ENCODE results near the gene MROH2B. TPM values are rescaled to one million over a fixed set of nuclear protein-coding genes. Genes with fewer than 3 reads are reported as not detected.
"Not testable (repeated sequence)": the region's sequence is repeated elsewhere in the genome, so short reads cannot be mapped to it uniquely, and the experiment has no call there.

The MROH2B gene
- total RNA-seq, 1 donor from 2014 or later = not detected

DNA sequence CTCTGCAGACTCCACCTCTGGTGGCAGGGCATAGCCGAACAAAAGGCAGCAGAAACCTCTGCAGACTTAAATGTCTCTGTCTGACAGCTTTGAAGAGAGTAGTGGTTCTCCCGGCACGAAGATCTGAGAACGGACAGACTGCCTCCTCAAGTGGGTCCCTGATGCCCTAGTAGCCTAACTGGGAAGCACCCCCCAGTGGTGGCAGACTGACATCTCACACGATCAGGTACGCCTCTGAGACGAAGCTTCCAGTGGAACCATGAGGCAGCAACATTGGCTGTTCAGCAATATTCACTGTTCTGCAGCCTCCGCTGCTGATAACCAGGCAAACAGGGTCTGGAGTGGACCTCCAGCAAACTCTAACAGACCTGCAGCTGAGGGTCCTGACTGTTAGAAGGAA, 48.5 kb downstream of the MROH2B start:
- DNase-seq (ENCODE audit: low read depth) = not testable (repeated sequence)

DNA sequence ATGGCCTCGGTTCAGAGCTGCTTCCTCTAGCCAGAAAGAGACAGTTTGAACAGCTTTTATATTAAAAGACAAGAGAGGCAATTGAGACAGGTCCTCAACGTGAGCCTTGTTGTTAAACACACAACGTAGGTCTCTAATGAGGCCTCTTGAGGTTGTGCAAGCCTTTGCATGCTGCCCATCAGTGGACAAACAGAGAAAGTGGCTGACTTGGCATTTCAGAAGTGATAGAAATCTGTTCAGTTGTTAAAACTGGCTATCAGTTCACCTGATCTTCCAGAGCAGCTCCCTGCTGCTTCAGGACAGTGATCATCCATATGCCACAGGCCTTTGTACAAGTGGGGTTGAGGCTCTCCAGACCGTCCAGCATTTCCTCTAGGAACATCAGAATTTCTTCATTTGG, 58.8 kb downstream of the MROH2B start:
- DNase-seq (ENCODE audit: low read depth) = no peak

DNA sequence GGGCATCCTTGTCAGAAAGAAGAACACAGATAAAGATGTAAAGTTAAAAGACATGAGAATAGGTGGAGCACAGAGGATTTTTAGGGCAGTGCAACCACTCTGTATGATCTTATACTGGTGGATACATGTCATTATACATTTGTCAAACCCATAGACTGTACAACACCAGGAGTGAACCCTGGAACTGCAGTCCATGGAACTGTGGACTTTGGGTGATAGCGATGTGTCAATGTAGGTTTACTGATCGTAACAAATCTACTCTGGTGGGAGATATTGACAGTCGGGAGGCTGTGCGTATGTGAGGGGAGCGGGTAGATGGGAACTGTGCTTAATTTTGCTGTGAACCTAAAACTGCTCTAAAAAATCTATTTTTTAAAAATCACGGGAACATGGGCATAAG, 60.6 kb downstream of the MROH2B start:
- DNase-seq (ENCODE audit: low read depth) = no peak

DNA sequence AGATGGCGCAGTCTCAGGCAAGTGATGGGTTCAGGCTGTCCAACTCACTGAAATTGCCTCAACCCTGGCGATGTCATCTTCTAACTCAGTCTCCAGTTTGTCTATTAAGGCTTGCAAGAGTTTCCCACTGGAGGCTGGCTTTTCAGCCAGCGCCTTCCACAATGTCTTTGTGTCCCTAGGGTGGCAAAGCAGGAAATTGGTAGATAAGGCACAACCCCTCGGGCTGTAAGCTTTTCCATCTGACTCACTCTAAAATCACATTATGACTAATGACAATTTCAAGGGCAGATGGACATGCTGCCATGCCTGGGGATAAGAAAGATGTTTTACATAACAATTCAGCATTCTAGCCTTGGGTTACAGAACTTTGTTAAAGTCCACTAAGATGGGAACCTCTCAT, 61.9 kb downstream of the MROH2B start:
- DNase-seq (ENCODE audit: low read depth) = peak; percentile 41

DNA sequence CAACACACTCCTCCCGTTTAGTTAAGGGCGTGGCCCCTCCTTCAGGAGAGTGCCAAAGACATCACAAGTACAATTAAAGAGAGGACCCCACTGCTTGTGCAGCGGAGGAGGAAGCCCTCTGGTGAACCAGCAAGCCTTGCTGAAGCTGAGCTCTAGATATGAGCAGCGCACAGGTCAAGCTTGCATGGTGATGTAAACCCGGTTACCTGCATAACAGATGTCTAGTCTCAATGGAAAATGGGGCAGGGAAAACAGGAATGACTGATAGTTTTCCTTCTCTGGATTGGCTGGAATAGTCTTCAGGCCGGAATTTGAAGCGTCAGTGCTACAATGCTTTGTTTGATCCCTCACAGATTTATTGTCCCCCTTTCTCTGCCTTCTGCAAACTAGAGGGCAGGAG, 66.2 kb downstream of the MROH2B start:
- no peak for DNase-seq (ENCODE audit: low read depth)

DNA sequence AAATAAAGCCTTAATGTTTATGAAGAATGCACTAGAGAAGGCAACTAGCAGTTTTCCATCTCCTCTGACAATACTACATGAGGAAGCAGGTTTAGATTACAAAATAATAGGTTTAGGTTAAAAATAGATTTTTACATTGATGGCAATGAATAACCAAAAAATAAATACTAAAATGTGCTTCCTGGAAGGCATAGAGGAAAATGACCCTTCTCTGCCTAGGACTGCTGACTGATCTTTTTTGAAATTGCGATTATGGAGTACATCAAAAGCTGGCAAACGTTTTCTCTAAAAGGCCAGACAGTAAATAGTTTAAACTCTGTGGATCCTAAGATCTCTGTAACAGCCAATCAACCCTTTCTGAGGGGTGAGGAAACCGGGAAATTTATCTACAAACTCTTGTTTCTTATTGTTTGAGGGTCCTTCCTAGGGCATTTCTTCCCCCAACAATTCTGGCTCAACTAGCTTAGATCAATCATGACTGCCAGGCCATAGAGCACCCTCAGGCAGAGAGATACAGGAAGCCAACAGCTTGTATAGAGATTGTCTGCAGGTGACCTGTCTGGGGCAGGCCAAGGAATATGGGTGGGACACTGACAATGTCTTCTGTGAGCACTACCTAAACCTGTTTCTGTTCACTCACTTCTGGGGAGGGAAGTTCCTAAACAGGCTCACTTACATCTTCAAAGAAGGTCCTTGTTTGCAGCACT, 67.3 kb downstream of the MROH2B start:
- no peak for DNase-seq (ENCODE audit: low read depth)

DNA sequence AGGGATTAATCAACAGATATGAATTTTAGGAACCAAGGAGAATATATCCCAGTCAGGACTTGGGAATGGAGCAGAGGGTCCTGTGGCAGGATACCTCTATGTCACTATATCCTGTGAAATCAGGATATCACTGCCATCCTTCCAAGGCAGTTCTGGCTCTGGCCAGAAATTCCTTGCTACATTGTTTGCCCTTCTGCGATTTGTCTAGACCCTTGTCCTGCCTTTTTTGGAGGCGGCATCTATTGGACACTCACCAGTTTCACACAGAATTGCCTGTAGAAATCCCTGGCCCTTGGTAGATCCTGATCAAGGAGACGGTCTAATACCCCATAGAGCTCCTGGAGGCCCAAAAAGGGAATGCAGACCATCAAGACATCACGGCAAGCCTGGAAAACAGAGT, 71.2 kb downstream of the MROH2B start:
- no peak for DNase-seq (ENCODE audit: low read depth)

DNA sequence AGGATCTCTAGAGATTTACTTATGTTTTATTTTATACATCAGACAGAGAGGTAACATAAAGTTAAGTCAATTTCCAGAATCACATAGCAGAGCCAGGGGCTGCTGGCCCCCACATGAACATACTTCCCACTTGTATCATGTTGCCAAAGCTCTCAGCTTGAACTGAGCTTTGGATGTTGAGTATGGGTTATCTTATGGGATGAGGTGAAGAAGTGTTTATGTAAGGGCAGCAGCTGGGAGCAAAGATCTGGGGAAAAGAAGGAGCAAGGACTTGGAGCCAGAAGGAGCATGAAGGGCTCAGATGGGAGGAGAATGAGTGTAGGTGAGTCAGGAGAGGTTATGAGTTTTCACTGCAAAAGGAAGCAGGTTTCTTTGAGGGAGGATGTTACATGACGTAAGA, 72.0 kb downstream of the MROH2B start:
- DNase-seq (ENCODE audit: low read depth) = no peak

DNA sequence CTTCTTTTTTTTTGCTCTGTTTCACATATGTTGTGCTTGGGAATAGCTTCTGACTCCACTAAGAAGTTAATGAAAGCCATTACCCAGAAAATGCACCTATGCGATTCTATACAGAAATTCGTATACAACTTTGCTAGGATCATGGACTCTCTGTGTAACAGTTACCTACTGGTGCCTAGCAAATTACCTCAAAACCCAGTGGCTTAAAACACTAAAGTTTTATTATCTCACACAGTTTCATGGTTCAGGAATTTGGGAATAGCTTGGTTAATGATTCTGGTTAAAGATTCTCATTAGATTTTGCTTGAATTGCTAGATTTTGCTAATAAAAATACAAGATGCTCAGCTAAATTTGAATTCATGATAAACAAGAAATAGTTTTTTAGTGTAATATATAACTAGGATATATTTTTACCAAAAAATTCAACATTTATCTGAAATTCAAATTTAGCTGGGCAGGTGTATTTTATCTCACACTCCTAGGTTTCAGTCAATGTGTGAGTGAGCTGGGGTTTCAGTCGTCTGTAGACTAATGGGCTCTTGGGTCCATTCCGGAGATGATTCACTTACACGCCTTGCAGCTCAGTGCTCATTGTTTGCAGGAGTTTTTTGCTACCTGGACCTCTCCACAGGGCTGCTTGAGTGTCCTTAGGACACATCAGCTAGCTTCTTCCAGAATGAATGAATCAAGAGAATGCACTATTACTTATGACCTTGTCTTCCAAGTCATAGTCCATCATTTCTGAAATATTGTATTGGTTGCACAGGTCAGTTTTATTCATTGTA, 75.1 kb downstream of the MROH2B start:
- DNase-seq (ENCODE audit: low read depth) = peak; percentile 67

DNA sequence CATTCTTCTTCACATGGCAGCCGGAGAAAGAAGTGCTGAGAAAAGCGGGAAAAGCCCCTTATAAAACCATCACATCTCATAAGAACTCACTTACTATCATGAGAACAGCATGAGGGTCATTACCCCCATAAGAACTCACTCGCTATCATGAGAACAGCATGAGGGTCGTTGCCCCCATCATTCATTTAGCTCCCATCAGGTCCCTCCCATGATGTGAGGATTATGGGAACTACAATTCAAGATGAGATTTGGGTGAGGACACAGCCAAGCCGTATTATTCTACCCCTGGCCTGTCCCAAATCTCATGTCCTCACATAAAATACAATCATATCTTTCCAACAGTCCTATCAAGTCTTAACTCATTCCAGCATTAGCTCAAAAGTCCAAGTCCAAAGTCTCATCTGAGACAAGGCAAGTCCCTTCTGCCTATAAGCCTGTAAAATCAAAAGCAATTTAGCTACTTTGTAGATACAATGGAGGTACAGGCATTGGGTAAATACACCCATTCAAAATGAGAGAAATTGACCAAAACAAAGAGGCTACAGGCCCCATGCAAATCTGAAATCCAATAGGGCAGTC, 79.1 kb downstream of the MROH2B start:
- no peak for DNase-seq (ENCODE audit: low read depth)

DNA sequence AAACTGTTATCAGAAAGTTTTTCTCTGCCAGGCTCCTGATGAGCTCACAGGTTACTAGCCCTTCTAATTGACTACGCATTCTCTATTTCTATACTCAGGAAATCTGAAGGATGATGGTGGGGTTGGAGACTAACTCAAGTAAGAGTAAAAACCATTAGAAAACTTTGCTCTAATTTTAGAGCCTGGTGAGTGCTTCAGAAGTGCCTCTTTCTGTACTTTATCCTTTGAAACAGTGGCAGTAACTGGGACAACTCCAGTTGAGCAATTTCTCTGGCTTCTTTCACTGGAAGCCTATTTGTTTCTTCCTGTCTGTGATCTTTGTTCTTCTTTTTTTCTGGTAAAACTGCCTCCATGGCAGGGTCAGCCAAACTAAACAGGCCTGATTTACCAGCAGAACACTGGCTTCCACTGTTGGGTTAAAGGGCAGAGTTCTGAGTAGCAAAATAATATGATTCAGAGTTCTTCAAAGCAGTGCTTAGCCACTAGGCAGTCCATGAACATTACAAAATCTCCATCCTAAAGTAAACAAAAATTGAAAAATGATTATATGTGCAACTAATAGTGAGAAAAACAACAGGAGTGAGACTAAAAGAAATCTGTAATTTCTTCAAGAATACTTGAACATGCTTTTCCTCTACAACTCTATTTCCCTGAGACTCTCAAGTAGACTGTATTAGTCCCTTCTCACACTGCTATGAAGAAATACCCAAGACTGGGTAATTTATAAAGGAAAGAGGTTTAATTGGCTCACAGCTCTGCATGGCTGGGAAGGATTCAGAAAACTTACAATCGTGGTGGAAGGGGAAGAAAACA, 79.8 kb downstream of the MROH2B start:
- DNase-seq (ENCODE audit: low read depth) = peak; percentile 59

DNA sequence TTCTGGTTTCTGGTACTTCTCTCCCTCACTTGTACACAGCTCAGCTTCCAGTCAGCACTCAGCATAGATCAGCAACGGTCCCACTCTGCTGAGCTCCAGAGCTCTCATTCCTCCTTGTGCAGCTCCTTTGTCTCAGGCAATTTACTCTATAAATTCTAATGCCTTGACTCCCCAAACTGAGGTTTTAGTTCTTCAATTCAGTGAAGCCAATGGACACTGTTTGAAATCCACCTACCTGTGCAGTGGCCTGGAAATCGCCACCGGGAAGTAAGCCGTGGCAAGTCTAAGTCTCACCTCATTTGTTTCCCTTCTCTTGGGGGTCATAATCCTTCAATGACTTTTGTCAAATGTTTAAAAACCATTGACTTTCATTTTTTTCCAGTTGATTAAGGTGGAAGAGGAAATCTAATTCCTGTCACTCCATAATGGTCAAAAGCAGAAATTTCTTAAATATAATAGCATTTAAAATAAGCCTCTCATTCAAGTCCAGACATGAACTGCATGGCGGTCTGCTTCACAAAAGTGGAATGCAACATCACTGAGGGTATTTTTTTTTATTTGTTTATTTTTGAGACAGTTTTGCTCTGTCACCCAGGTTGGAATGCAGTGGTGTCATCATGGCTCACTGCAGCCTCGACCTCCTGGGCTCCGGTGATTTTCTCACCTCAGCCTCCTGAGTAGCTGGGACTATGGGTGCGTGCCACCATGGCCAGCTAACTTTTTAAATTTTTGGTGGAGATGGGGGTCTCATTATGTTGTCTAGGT, 82.2 kb downstream of the MROH2B start:
- peak; percentile 18 for DNase-seq (ENCODE audit: low read depth)

DNA sequence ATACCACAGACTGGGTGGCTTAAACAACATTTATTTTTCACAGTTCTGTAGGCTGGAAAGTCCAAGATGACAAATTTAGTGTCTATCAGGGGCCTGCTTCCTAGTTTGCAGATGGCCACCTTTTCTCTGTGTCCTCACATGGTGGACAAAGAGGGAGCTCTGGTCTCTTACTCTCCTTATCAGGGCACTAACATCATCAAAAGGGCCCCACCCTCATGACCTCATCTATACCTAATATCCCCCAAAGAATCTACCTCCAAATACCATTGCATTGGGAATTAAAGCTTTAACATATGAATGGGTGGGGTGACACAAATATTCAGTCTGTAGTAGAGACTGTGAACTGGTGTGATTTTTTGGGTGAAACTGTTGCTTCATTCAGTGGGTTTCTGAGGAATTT, 83.8 kb downstream of the MROH2B start:
- DNase-seq (ENCODE audit: low read depth) = no peak

DNA sequence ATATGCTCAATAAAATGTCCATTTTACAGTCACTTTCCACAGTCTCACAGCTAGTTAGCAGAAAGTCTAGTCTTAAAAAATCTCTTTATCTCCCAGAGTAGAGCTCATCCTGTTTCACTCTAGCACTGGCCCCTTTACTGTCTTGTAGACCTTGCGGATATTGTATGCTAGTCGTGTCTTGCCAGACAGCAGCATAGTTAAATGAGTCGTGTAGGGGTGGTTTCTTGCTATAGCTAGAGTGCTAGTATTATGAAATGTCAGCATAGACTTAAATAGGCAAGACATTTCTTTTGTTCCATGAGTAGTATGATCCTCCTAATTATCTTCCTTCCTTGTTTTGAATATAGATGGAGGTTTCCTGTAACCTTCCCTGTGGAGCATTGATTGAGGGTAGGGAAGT, 84.5 kb downstream of the MROH2B start:
- DNase-seq (ENCODE audit: low read depth) = no peak

DNA sequence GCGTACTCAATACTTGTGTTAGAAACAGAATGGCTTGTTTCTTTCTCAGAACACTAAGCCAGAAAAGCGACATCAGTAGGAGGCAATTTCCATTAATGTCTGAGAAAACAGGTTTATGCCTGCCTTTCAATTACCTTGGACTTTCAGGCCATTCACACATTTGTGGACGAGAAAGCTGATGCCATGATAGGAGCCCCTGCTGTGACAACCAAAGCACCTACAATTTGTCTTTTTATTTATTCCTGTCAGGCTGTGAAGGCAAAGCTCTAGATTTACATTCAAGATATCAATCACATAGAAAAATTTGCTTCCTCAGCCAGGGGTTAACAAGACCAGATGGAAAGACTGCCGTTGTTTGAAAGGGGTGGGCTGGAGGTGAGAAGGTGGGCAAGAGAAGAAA, 85.6 kb downstream of the MROH2B start:
- DNase-seq (ENCODE audit: low read depth) = no peak

DNA sequence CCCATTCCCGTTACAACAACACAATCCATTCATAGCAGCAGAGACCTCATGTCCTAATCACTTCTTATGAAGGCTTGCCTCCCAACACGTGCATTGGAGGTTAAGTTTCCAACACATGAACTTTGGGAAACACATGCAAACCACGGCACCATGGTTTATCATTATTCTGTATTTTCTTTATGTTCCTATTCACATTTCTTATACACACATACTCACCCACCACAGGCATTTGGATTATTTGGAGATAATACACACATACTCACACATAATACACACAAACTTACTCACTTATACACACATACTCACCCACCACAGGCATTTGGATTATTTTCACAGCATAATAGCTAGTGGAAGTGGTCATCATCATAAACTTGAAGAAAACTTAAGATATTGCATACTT, 86.3 kb downstream of the MROH2B start:
- no peak for DNase-seq (ENCODE audit: low read depth)

DNA sequence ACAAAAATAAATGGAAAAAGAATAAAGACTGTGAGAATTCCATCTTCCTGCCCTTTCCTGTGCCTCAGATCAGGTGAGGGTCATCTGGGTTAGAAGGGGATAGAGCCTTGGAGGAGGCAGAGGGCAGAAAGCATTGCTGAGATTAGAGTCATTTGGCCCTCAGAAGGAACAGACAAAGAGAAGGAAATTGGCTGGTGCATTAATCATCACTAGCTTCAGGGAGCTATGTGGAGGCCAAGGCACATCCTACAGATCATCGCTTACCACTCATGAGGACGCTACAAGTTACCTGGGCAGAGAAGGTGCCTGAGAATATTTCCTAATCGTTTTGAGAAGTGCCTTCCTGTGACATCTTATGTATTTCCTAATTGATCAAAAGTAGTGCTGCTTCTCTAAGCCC, 87.4 kb downstream of the MROH2B start:
- no peak for DNase-seq (ENCODE audit: low read depth)

DNA sequence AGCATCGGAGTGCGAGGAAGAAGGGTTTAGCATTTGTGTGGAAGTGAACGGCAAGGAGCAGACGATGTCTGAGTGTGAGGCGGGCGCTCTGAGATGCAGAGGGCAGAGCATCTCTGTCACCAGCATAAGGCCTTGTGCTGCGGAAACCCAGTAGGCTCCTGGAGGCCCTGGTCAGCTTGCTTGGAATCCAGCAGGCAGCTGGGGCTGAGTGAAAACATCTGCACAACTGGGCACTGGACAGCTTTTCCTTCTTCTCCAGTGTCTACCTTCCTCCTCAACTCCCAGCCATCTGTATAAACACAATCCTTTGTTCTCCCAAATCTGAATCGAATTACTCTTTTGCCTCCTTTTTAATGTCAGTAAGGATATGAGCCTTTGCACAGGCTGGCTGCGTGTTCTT, 89.7 kb downstream of the MROH2B start:
- DNase-seq (ENCODE audit: low read depth) = no peak

DNA sequence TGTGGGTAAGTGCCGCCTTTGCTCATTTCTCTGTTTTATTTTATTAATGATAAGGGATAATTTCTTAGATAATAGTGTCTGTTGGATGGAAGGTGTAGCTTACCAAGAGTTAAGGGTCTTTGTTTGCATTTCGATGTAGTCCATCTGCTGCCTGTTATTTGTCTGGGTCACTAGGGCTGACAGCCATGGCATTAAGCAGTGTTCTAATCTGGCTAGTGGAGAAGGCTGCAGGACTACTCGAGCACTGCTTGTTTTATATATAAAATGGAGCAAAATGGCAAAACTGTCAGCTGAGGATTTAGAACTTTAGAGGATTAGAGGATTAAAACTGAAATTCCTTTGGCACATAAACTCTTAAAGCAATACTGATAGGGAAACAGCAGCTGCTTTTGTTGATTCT, 94.3 kb downstream of the MROH2B start:
- no peak for DNase-seq (ENCODE audit: low read depth)

DNA sequence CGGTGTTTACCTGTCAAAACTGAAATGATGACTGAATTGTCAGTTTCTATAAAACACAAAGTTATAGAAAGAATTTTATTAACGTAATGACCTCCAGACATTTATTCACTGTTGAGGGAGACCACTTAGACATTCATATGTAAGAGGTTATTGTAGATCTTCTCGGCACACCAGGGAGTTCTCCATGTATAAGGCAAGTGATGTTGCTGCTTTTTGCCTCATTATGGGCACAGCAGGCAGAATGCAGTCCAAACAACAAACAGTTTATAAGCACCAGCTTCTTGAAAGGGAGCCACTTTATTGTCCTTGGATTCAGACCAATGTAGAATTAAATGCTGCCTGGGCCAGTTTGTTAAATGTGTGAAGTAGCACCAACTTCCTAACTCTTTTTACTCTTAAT, 95.1 kb downstream of the MROH2B start:
- no peak for DNase-seq (ENCODE audit: low read depth)

DNA sequence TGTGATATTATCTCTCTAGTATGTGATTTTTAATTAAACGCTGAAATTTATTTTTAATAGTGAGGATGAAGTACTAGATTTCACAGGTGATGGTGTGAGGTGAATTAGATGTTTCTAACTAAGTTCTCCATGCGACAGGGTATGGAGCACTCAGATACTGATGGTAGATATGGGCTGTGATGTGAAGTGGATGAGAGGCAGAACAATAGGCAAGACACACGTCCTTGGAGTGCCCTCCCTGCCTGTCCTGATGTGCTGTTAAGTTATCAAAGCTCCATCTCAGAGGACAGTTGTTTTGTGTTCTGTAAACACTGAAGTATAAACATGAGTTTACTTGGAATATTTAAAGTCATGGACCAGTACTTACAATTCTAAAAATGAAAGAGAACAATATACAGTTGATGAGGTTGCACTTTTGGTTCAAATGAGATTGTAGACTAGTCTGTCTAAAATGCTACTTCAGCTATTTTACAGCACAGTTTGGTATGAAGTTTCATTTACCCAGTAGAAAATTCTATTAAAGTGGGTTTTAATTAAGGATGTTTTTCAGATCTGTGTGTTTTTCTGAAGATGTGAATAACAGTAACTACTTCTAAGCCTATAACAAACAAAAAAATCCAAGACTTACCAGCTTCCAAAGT, 97.7 kb downstream of the MROH2B start:
- DNase-seq (ENCODE audit: low read depth) = no peak
